GM12878 (cell line): ENCODE measurements around the gene NELL1.

Source experiments
- CTCF ChIP-seq, 3 experiments: IDR thresholded peaks in 2 of 3; conservative IDR thresholded peaks in 1 of 3; 2 replicates each; pipeline ENCODE4 v1.5.1; 2011; ENCODE audit warnings: low read depth in 3 of 3, low read length in 3 of 3, mild to moderate bottlenecking in 3 of 3, control low read depth in 2 of 3, moderate library complexity in 2 of 3, inconsistent platforms in 1 of 3, mixed read lengths in 1 of 3; ENCODE audit not compliant: control insufficient read depth in 2 of 3, insufficient read depth in 1 of 3; ENCODE audit errors: extremely low read depth in 1 of 3
- HDAC6 ChIP-seq: fragments of 200-600 bp; sonication (generic); IDR thresholded peaks from one replicate; pipeline ENCODE4 v1.8.0; 2017; ENCODE audit warnings: antibody characterized with exemption; ENCODE audit not compliant: unreplicated experiment
- POLR2A ChIP-seq: IDR thresholded peaks from 2 replicates; pipeline ENCODE4 v1.6.1; 2011; ENCODE audit warnings: low read depth, mild to moderate bottlenecking, low read length
- USF1 ChIP-seq: IDR thresholded peaks from 2 replicates; pipeline ENCODE4 v1.6.1; 2011; ENCODE audit warnings: borderline replicate concordance, low read depth, mild to moderate bottlenecking, moderate library complexity, mixed read lengths, low read length; ENCODE audit not compliant: insufficient read depth; ENCODE audit errors: extremely low read length

- no peak for TF ChIP-seq CTCF (IDR thresholded peaks at IDR 0.05 in 2 of 3, conservative IDR thresholded peaks at IDR 0.05 in 1 of 3; ENCODE audit: control insufficient read depth in 2 of 3, extremely low read depth in 1 of 3, insufficient read depth in 1 of 3, low read depth in 3 of 3, low read length in 3 of 3)
- no peak for TF ChIP-seq HDAC6
- TF ChIP-seq POLR2A = no peak
- no peak for TF ChIP-seq USF1
These were observed 37.2 kb upstream of the NELL1 start for GRCh38 chr11:20632169-20632532.
